Tibial nerve (tissue), 4 donors: Measurements from ENCODE around the gene KRT6C.
A peak's percentile ranks its signal among the peaks of the same experiment; 100 is the strongest.

Experiments
- EP300 ChIP-seq, 2 donors: sonication (generic); formaldehyde crosslinking; IDR thresholded peaks; one replicate each; pipeline ENCODE4 v1.6.1; 2017; ENCODE audit warnings: antibody characterized with exemption in 2 of 2, mild to moderate bottlenecking in 1 of 2
- POLR2A ChIP-seq, 2 donors: fragments of 450-650 bp; IDR thresholded peaks; one replicate each; pipeline ENCODE4 v1.6.1; 2017; ENCODE audit warnings: antibody characterized with exemption in 2 of 2, mild to moderate bottlenecking in 2 of 2, moderate library complexity in 2 of 2
- TF ChIP-seq, protein P1 (sequence below), 5 experiments: fragments of 200-600 bp in 3 of 5; fragments of 450-650 bp in 2 of 5; sonication (generic) in 3 of 5; IDR thresholded peaks; one replicate each; pipeline ENCODE4 v1.5.1; 2016 to 2019; ENCODE audit warnings: antibody characterized with exemption in 5 of 5, mild to moderate bottlenecking in 3 of 5, moderate library complexity in 2 of 5

DNA sequence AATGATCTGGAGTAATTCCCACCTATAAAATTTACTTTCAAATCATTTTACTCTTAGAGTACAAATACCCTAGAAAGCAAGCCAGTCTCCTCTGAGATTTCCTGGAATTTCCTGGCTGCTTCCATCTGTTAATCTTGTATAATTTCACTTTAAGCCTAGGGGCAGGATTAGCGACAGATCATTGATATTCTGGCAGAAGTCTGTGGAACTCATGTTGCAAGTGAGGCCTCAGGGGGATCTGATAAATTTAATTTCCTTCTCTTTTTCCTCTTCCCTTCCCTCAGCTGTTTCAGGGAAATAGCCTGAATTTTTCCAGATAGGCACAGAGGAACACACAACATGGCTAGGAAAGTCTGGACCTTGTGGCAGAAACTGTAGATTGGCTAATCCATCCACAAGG lies 25.3 kb upstream of the KRT6C start:
- TF ChIP-seq POLR2A (IDR thresholded peaks at IDR 0.05) = no peak
- TF ChIP-seq, protein P1, sequence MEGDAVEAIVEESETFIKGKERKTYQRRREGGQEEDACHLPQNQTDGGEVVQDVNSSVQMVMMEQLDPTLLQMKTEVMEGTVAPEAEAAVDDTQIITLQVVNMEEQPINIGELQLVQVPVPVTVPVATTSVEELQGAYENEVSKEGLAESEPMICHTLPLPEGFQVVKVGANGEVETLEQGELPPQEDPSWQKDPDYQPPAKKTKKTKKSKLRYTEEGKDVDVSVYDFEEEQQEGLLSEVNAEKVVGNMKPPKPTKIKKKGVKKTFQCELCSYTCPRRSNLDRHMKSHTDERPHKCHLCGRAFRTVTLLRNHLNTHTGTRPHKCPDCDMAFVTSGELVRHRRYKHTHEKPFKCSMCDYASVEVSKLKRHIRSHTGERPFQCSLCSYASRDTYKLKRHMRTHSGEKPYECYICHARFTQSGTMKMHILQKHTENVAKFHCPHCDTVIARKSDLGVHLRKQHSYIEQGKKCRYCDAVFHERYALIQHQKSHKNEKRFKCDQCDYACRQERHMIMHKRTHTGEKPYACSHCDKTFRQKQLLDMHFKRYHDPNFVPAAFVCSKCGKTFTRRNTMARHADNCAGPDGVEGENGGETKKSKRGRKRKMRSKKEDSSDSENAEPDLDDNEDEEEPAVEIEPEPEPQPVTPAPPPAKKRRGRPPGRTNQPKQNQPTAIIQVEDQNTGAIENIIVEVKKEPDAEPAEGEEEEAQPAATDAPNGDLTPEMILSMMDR (IDR thresholded peaks at IDR 0.05) = no peak
- TF ChIP-seq EP300 (IDR thresholded peaks at IDR 0.05) = peak in 1 of 2 donors; percentile 16
